Hematopoietic multipotent progenitor cell treated with erythropoietin and hydrocortisone succinate and interleukin-3 and kit ligand, for 17 days (in vitro differentiated cells): ENCODE results near the gene TSPAN9.

Experiments
- DNase-seq: peaks from one replicate; pipeline ENCODE4 v3.0.0-alpha.2; 2015; ENCODE audit warnings: low spot score

TSPAN9 gene

DNA sequence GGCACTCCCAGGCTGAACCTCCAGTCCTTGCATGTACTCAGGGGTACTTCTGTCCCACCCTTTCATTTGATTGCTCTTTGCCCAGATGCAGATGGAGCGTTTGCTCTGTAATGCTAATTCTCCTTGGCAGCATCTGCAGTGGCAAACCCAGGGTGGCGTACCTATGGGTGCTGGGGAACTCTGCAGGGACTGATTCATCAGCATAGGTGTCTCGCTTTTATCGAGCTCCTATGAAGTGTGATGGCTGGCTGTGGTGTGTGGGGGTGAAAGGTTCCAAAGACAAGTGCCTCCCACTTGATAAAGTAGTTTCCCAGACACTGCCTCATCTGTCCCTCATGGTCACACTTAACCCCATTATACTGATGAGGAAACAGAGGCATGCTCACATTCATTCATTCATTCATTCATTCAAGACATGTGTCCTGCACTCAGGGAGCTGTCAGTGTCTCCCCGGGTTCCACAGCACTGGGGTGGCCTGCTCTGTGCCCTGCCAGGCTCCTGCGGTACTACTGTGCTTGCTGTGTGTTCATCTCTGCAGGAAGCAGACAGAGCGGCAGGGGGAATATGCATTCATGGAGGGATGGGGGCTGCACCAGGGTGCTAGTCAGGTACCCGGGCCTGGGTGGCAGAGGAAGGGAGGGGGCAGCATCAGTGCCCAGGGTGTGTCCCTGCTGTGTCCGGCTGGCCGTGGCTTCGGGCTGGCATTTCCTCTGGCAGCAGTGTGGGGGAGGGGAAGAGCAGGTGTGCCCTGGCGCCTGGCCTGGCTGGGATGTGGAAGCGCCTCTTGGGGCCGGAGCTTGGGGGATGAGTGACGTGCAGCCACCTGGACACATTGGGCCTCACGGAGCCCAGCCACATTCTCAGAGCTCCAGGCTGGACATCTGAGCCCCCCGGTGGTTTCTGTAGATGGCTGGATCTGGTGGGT, 110.9 kb downstream of the TSPAN9 start:
- no peak for DNase-seq

DNA sequence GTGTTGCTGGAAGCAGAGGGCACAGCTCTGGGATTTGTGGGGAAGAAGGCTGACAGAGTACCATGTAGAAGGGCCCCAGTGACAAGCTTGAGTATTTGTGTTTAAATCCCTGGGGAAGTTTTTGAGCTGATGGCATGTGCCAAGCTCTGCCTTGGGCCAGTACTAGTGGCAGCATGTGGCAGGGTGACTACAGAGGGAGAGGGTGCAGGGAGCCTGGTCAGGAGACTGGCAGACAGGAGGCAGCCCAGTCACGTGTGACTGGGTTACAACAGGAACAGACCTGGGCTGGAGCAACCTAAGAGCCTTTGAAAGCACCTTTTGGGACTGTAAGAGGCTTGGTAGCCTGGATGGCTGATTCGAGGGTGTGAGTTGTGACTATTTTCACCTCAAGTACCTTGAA, 112.1 kb downstream of the TSPAN9 start:
- no peak for DNase-seq

DNA sequence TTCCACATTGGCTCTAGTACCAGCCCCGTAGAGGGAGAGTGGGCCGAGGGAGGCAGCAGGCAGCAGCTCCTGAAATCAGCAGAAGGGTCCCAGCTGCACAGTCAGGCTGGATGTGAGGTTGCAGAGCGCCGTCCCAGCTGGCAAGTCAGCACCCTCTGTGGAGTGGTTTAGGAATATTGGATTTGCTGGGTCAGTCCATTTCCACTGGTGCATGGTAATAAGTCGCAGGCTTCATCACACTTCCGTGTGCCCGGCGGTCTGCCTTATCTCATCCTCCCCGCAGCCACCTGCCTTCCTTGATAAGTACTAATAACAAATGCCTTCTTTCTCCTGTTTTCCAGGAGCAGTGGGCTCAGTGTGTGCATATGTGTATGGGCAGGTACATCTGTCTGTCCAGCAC, 112.9 kb downstream of the TSPAN9 start:
- DNase-seq, result no peak

DNA sequence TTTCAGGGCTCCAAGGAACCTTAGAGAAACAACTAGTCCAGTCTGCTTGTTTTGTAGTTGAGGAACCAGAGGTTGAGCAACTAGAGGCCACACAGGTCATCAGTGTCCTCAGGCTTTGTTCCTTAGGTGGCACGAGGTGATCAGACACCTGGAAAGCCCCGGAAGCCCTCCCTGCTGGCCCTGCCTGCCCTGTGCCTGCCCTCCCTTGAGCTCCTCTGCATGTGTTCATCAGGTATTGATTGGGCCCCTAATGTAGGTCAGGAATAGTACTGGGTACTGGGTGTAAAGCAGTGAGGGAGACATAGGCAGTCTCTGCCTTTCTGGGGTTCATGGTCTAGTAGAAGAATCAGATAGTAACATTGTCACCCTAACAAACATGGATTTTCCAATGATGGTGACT, 114.3 kb downstream of the TSPAN9 start:
- DNase-seq, result no peak

DNA sequence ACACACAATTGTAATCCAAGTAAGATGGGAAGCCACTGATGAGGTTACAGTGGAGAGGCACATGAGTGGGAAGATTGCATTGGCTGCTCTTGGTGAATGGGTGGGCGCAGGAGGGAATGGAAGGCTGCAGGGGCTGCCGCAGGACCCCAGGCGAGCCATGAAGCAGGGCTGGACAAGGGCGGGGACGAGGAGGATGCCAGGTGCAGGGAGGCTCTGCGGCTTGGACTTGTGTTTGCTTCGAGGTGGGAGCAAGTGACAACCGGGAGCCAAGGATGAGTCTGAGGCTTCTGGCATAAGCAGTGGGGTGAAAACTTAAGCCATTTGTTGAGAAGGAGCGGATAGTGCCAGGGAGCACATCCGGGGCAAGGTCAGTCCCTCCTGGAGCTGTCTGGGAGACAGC, 115.0 kb downstream of the TSPAN9 start:
- no peak for DNase-seq

DNA sequence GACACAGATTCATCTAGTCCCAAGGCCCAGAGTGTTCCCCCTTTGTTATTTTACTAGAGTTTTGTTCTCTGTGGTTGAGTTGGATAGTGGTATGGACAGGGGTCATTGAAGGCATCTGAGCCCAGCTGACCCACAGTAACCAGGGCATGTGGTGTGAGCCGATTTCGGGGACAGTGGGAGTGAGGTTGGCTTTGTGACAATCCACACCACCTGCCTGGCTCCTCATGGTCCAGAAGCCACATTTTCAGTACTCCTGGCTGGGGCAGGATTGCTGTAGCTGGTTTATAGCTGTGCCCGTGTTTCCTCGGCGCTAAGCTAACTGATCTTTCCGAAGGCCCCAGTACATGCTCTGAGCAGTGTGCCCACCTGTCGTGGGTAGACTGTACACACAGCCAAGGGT, 116.0 kb downstream of the TSPAN9 start:
- DNase-seq, result no peak

DNA sequence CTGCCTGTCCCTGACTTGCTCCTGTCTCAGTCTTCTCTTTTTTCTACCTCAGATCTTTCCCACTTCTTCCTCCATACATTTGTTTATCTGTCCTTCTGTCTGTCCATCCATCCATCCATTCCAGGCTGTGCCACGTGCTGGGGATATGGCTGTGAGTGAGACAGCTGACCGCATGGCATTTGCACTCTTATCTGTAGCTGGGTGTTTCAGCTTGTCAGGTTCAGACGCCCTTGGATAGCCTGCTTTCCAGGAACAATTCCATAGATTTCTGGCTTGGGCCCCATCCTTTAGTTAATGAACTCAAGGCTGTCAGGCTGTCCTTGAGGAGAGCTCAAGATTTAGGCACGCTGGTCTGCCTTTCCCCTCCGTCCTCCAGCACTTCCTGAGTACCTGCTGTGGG, 116.6 kb downstream of the TSPAN9 start:
- DNase-seq, result no peak

DNA sequence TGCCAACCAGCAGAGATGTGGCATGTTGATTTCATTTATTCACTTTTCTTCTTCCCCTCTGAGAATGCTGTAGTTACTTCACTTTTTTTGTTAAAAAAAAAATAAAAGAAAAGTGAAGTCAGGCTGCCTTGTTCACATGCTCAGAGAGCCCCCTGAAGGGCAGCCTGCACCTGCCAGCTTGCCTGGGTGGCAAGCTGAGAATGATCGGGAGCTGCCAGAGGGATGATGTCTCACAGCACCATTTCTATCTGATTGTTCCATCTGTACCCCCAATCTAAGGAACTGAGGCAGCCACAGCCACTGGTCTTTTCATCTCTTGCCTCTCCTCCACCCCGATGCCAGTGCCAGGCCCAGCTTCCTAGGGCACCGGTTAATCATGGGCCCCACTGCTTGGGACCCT, 118.2 kb downstream of the TSPAN9 start:
- no peak for DNase-seq

DNA sequence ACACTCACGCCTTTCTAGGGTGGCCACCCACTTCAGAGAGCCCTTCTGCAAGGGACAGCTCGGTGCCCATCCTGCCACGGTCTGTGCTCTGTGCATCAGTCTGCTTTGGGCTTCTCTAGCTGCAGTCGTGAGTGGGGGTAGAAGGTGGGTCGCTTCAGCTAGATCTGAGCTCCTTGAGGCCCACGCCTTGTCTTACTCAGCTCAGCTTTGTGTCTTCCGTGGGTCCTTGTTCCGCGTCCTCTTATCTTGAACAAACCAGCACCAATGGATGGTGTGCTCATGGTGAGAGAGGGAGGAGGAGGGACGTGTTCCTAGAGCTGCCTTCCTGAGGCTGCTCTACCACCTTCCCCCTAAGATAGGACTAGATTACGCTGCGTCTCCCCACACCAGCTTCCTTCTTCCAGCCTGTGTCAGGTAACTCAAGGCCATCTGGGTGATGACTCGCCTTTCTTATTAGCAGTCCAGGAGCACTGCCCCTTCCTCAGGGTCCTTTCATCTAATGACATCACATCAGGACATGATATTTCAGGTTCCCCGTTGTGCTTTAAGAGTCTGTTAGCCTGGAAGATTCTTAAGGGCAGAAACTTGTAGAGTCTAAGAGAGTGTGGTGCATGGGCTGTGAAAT, 118.8 kb downstream of the TSPAN9 start:
- DNase-seq, result no peak

DNA sequence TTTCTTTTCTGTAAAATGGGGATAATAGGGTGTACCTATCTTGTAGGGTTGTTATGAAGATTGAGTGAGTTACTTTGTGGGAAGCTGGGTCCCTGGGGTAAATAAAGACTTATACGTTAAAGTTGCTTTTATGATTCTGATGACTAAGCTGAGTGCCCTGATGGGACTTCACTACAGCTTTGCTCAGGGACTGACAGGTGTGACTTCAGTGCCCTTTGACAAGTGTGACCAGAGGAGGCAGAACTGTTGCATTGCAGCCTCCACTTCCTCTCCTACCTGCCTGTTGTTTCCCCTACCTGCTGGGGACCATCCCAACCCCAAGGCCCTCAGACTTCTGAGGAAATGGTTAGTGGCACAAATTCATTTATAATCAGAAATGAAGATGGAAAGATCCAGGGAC, 119.3 kb downstream of the TSPAN9 start:
- no peak for DNase-seq

DNA sequence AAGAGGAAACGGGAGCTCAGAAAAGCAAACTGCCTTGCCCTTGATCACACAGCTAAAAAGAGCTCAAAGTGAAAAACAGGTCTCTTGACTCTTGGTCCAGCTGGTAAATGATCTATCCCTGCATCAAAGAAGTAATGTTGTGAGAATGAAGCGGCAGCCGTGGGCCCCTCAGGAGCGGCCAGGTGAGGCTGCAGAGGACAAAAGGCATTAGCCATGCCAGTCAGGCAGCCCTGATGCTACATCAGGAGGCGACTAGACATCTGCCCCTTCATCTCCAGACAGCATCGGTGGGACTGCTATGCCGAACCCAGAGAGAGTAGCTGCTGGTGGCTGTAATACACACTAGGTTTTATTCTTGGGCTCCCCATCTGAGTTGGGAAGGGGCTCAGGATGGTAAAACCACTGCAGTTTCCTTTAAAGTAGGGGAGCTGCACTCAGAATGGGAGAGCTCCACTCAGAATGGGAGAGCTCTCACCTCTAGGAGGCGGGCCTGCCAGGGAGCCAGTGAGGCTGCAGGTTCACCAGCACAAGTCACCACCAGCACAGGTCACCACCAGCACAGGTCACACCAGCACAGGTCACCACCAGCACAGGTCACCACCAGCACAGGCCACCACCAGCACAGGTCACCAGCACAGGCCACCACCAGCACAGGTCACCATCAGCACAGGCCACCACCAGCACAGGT, 120.1 kb downstream of the TSPAN9 start:
- DNase-seq, result no peak

DNA sequence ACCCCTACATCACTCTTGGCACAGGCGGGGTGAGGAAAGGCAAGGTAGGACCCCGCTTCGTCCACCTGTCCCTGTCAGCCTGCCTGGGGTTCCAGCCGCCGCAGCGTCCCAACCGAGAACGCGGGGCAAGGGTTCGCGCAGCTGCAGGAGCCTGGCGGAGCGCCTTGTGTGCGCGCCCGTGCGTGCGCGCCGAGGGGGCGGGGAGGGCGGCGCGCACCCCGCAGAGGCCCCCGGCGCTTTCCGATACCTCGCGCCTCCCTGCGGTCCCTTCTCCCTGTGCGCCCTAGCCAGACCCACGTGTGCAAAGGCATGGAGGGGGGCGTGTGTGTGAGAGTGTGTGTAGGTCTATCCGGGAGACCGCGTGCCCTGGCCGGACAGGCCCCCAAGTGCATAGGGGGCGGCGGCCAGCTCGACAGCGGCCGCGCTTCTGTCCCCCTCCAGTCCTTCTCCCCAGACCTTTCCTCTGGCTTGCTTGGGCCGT, 122.4 kb downstream of the TSPAN9 start:
- DNase-seq, result no peak

DNA sequence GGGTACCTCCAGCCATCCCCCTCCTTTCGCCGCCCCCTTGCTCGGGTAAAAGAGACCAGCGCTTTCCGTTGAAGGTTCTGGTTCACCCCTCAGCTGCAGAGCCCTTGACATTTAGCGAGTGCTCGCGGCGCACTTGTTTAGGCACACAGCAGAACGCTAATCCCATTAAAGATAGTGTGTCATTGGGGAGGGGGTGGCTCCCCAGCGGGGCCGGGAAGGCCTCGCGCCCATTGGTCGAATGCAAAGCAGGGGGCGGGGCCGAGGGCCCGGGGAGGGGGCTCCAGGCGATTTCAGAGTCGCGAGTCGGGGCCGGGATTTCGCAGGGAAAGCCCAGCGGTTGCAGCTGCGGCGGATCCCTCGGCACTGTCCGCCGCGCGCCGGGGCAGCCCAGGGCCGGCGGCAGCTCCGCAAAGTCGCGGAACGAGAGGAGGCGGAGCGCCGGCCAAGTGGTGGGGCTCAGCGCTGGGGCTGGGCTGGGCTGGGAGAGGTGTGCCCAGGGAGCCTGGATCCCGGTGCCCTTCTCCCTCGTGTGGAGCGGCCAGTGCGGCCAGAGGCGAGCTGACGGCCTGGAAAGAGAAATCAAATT, 122.9 kb downstream of the TSPAN9 start:
- DNase-seq, result no peak

DNA sequence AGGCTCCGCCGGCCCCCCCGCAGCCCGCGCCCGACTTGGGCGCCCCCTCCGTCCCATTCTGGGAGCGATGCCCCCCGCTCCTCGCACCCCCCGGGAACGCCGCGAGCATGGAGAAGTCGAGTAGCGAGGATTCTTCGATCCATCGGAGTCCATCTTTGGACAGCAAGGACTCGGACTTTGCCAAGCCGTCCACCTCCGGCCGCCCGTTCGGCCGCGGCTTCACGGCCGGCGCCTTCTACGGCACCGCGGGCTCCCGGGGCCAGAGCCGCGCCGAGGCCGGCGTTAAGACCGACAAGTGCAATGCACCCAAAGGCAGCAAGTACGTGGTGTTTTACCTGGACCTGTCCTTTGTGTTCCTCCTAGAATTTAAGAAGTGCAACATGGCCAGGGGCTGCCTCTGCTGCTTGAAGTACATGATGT, 123.6 kb downstream of the TSPAN9 start:
- no peak for DNase-seq

DNA sequence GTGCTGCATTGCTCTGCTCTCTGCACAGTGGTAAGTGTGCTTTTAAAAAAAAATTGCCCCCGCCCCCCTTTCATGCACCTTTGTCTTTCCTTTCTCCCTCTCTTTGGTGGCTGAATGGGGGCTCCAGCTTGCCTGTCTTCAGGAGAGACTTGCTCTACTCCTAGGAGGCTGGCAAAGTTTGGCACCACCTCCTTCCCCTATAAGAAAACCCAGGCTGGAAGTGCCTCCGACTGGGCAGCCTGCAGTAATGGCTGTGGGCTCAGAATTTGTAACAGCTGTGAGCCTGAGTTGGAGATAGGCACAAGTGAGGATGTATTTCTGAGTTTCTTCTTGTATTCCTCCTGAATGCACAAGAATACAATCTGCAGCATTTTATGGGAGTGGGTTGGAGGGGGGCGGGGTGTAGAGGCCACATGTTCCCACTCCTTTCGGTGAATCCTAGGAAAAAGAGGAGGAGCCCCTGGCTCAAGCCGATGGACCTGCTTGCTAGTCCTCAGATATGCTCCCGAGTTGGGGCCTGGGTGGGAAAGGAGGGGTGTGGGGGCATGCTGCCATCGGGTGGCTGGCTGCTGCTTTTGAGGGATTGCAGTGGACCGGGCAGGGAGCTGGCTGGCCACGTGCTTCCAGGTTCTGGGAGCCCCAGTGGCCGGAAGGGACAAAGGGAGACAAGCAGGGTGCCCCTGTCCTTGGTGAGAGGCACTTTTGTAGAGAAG, 124.3 kb downstream of the TSPAN9 start:
- DNase-seq, result no peak

DNA sequence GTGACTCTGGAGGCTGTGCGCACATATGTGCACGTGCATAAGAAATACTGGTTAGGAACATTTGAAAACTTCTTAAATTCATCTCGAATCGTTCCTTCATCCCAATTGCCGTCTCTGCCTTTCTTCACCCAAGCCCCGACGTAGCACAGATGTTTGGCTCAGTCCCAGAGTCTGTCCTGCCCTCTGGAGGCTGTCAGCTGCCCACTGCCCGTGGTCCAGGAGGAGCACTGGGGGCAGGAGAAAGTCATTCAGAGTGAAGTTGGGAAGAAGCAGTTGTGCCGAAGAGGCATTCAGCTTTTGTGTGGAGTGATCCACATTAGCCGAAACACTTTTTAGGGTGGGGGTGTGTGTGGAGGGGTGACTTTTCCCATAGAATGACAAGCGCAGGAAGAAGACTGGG, 124.9 kb downstream of the TSPAN9 start:
- no peak for DNase-seq

DNA sequence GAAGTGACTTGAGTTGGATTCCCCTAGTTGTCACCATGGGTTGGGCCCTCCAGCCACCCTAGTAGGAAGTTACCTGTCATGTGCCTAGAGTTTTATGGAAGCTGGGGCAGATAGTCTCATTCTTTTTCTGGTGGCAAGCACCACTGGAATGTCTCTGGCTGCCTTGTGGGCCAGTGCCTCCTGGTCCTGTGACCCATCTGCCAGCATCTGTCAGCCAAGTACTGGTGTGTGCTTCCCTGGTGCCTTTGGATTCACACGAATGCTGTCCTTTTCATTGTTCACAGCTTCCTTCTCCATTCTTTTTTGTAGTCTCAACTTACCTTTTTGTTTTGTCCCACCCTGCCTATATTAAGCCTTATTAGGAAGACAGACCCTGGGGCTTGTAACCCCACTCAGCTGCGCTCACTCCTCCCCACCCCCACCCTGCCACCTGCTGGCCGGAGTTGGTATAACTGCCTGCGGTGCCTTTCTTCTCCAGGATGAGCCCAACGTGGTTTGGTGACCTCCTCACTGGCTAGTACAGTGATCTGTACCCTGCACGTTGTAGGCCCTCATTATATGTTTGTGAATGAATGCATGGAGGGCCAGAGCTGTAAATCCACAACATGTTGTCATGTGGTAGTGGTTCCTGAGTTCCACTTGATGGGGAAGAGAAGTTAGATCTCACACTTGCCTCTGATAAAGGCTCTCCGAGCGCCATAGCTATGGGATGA, 125.7 kb downstream of the TSPAN9 start:
- DNase-seq, result peak; percentile 6

DNA sequence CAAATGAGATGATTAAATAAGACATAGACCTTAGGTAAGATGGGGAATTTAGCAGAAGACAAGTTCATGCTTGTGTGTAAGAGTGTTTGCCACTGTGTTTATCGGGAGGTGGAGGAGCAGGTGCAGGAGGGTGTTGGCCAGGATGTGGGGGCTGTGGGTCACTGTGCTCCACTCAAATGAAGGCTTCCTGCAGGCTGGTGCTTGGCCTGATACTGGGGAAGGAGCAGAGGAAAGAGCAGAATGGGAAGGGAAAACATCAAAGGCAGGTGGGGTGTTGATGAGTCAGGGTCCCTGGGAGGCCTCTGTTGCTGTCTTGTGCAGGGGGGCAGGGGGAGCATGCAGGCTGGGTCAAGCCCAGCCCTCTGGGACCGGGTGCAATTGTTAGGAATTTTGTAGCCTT, 126.5 kb downstream of the TSPAN9 start:
- DNase-seq, result no peak

DNA sequence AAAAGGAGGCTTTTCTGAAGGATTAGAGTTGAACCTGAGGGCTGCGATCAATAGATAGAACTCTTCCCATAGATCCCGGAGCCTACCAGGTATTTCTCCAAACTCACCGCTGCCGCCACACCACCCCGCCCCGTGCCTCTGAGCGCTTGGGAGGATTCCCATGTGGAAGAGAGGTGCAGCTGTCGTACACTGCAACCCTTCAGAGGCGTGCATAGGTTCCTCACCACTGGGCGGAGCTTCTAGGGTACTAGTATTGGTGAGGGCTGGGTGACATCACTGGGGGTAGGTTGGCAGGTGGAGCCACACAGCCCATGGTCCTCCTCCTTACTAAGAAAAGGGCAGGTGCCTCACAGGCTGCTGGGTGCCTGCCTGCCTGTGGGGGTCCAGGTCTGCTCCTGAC, 127.0 kb downstream of the TSPAN9 start:
- DNase-seq, result no peak

DNA sequence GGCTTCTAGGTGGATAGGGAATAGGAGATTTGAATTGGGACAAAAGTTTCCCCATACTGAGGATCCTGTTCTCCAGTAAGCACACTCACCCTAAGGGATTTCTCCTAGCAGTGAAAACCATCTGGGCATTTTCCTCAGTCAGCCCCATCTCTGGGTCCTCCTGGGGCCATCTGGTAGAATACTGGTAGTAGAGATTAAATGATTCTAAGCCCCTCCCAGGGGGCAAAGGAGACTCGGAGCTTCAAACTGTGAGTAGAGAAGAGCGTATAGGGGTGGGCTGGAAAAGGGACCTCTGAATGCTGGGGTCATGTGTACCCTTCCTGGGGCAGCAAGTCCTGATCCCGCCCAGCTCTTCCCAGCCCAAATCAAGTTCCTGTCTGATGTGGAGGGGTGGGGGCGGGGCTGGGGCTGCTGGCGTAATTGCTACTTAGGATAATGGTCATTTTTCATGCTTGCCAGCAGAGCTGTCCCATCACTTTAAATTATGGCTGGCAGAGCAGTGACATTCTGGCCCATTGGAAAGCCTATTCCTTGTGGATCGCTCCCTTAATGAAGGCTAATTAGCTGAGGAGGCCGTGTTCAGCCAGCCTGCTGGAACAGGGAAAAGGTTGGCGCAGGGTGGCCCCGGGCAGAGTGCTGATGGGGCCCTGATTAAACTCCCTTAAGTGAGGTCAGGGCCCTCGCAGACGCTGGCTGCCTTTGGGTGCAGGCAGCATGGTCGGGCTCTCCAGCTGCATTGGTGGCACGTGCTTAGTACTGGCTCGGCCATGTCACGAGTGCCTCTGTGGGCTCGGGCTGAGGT, 127.8 kb downstream of the TSPAN9 start:
- DNase-seq, result no peak
